GM12864 (cell line): Measurements from ENCODE around the gene UGT1A4.

Source experiments
- DNase-seq: peaks from one replicate; pipeline ENCODE4 v3.0.0-alpha.2; 2011; ENCODE audit warnings: low read depth
- H3K4me3 ChIP-seq: 2 replicates; pipeline ENCODE4 v1.5.1; 2011; ENCODE audit warnings: mild to moderate bottlenecking, low read depth, low read length, control low read depth
- TF ChIP-seq, protein P1 (sequence below): IDR thresholded peaks from 2 replicates; pipeline ENCODE4 v1.5.1; 2011; ENCODE audit warnings: low read depth, mild to moderate bottlenecking, moderate library complexity, low read length, control low read depth, inconsistent platforms; ENCODE audit errors: missing control alignments

The UGT1A4 gene

GRCh38 chr2:233764264-233764663, 45.7 kb downstream of the UGT1A4 start:
- no peak for DNase-seq
- TF ChIP-seq, protein P1, sequence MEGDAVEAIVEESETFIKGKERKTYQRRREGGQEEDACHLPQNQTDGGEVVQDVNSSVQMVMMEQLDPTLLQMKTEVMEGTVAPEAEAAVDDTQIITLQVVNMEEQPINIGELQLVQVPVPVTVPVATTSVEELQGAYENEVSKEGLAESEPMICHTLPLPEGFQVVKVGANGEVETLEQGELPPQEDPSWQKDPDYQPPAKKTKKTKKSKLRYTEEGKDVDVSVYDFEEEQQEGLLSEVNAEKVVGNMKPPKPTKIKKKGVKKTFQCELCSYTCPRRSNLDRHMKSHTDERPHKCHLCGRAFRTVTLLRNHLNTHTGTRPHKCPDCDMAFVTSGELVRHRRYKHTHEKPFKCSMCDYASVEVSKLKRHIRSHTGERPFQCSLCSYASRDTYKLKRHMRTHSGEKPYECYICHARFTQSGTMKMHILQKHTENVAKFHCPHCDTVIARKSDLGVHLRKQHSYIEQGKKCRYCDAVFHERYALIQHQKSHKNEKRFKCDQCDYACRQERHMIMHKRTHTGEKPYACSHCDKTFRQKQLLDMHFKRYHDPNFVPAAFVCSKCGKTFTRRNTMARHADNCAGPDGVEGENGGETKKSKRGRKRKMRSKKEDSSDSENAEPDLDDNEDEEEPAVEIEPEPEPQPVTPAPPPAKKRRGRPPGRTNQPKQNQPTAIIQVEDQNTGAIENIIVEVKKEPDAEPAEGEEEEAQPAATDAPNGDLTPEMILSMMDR, result no peak
- H3K4me3 ChIP-seq, result no peak overlapping the region

- no peak overlapping the region for H3K4me3 ChIP-seq
- no peak for DNase-seq
- TF ChIP-seq, protein P1, result no peak
Measured at GRCh38 chr2:233764761-233765160, 46.2 kb downstream of the UGT1A4 start.

DNA sequence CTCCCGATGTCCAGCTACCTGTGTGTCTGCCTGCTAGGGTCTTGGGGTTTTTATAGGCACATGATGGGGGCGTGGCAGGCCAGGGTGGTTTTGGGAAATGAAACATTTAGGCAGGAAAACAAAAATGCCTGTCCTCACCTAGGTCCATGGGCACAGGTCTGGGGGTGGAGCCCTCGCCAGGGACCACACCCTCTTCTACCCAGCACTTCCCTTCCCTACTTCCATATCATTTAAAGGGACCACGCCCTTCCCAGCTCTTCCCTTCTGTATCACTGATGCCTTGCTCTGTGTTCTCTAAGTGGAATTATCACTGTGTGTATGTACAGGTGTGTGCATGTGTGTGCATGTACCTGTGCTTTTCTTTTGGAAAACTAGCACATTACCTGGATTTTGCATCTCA, 47.9 kb downstream of the UGT1A4 start:
- DNase-seq, result no peak
- H3K4me3 ChIP-seq, result no peak overlapping the region
- TF ChIP-seq, protein P1, result no peak

DNA sequence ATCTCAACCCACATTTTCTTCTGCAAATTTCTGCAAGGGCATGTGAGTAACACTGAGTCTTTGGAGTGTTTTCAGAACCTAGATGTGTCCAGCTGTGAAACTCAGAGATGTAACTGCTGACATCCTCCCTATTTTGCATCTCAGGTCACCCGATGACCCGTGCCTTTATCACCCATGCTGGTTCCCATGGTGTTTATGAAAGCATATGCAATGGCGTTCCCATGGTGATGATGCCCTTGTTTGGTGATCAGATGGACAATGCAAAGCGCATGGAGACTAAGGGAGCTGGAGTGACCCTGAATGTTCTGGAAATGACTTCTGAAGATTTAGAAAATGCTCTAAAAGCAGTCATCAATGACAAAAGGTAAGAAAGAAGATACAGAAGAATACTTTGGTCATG, 49.5 kb downstream of the UGT1A4 start:
- no peak for DNase-seq
- no peak overlapping the region for H3K4me3 ChIP-seq
- TF ChIP-seq, protein P1, result no peak

DNA sequence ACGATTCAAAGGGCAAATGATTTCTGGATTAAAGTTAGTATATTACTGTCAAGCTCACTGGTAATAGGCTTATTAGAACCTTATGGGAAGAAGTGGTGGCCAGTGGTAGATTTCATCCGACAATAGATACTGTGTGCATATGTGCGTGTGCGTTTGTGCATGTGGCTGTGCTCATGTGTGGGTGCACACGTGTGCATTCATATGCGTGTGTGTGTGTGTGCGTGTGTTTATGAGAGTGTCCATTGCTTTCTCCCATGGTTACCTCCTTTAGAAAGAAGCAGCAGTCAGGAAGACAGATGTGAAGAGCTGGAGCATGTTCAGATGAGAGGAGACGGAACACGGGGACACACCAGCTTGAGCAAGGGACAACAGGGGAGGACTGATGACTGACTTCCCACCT, 50.7 kb downstream of the UGT1A4 start:
- TF ChIP-seq, protein P1, result no peak
- DNase-seq, result no peak
- no peak overlapping the region for H3K4me3 ChIP-seq

DNA sequence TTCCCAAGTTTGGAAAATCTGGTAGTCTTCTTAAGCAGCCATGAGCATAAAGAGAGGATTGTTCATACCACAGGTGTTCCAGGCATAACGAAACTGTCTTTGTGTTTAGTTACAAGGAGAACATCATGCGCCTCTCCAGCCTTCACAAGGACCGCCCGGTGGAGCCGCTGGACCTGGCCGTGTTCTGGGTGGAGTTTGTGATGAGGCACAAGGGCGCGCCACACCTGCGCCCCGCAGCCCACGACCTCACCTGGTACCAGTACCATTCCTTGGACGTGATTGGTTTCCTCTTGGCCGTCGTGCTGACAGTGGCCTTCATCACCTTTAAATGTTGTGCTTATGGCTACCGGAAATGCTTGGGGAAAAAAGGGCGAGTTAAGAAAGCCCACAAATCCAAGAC, 53.6 kb downstream of the UGT1A4 start:
- H3K4me3 ChIP-seq, result no peak overlapping the region
- TF ChIP-seq, protein P1, result no peak
- no peak for DNase-seq

DNA sequence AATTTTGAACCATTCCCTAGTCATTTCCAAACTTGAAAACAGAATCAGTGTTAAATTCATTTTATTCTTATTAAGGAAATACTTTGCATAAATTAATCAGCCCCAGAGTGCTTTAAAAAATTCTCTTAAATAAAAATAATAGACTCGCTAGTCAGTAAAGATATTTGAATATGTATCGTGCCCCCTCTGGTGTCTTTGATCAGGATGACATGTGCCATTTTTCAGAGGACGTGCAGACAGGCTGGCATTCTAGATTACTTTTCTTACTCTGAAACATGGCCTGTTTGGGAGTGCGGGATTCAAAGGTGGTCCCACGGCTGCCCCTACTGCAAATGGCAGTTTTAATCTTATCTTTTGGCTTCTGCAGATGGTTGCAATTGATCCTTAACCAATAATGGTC, 54.0 kb downstream of the UGT1A4 start:
- no peak overlapping the region for H3K4me3 ChIP-seq
- TF ChIP-seq, protein P1, result no peak
- no peak for DNase-seq
